ENCODE data around the gene RYR3. TPM values are rescaled to one million over a fixed set of nuclear protein-coding genes. Genes with fewer than 3 reads are reported as not detected.

RYR3 gene
- polyA plus RNA-seq, 1 donor, result 54.3 TPM

- DNase-seq (ENCODE audit: low read depth), result no peak
Observed at GRCh38 chr15:33382491-33382890, 71.7 kb downstream of the RYR3 start.

GRCh38 chr15:33384307-33384706, 73.5 kb downstream of the RYR3 start:
- no peak for DNase-seq (ENCODE audit: low read depth)

- no peak for DNase-seq (ENCODE audit: low read depth)
Observed at GRCh38 chr15:33392453-33392852, 81.7 kb downstream of the RYR3 start.

- DNase-seq (ENCODE audit: low read depth), result no peak
Observed at GRCh38 chr15:33393546-33393945, 82.8 kb downstream of the RYR3 start.

GRCh38 chr15:33395321-33395720, 84.6 kb downstream of the RYR3 start:
- no peak for DNase-seq (ENCODE audit: low read depth)

- no peak for DNase-seq (ENCODE audit: low read depth)
Observed at GRCh38 chr15:33395846-33396245, 85.1 kb downstream of the RYR3 start.

- no peak for DNase-seq (ENCODE audit: low read depth)
Observed at GRCh38 chr15:33396475-33396874, 85.7 kb downstream of the RYR3 start.

GRCh38 chr15:33398555-33398954, 87.8 kb downstream of the RYR3 start:
- DNase-seq (ENCODE audit: low read depth), result no peak

GRCh38 chr15:33400941-33401340, 90.2 kb downstream of the RYR3 start:
- no peak for DNase-seq (ENCODE audit: low read depth)

GRCh38 chr15:33402600-33402999, 91.8 kb downstream of the RYR3 start:
- DNase-seq (ENCODE audit: low read depth), result no peak

GRCh38 chr15:33405096-33405495, 94.3 kb downstream of the RYR3 start:
- no peak for DNase-seq (ENCODE audit: low read depth)

GRCh38 chr15:33411596-33412540, 101.1 kb downstream of the RYR3 start:
- no peak for DNase-seq (ENCODE audit: low read depth)

- DNase-seq (ENCODE audit: low read depth), result no peak
Observed at GRCh38 chr15:33419701-33420100, 108.9 kb downstream of the RYR3 start.

GRCh38 chr15:33424025-33424424, 113.3 kb downstream of the RYR3 start:
- no peak for DNase-seq (ENCODE audit: low read depth)

- DNase-seq (ENCODE audit: low read depth), result no peak
Observed at GRCh38 chr15:33425142-33425541, 114.4 kb downstream of the RYR3 start.

GRCh38 chr15:33430577-33430976, 119.8 kb downstream of the RYR3 start:
- no peak for DNase-seq (ENCODE audit: low read depth)

- no peak for DNase-seq (ENCODE audit: low read depth)
Observed at GRCh38 chr15:33433821-33434220, 123.1 kb downstream of the RYR3 start.

GRCh38 chr15:33438396-33438795, 127.6 kb downstream of the RYR3 start:
- no peak for DNase-seq (ENCODE audit: low read depth)

- no peak for DNase-seq (ENCODE audit: low read depth)
Observed at GRCh38 chr15:33440900-33441299, 130.1 kb downstream of the RYR3 start.

GRCh38 chr15:33442449-33442848, 131.7 kb downstream of the RYR3 start:
- DNase-seq (ENCODE audit: low read depth), result no peak

- no peak for DNase-seq (ENCODE audit: low read depth)
Observed at GRCh38 chr15:33443708-33444107, 132.9 kb downstream of the RYR3 start.

GRCh38 chr15:33445984-33446383, 135.2 kb downstream of the RYR3 start:
- no peak for DNase-seq (ENCODE audit: low read depth)

GRCh38 chr15:33448151-33448550, 137.4 kb downstream of the RYR3 start:
- DNase-seq (ENCODE audit: low read depth), result no peak
